PC-9 (cell line): ENCODE results near the gene BPTF.
"Not testable (repeated sequence)": the region's sequence is repeated elsewhere in the genome, so short reads cannot be mapped to it uniquely, and the experiment has no call there.

Source experiments
- CTCF ChIP-seq: fragments of 200-600 bp; sonication (generic); conservative IDR thresholded peaks from 2 replicates; pipeline ENCODE4 v1.6.1; 2017; ENCODE audit warnings: mixed run types, antibody characterized with exemption, mild to moderate bottlenecking, moderate library complexity
- EZH2 ChIP-seq: fragments of 200-600 bp; sonication (generic); IDR thresholded peaks from 2 replicates; pipeline ENCODE4 v1.8.0; 2017; ENCODE audit warnings: antibody characterized with exemption, low read depth

- TF ChIP-seq CTCF, EZH2: not testable (repeated sequence)
Measured at GRCh38 chr17:67960276-67960675, 135.0 kb downstream of the BPTF start.
